GM12878 (cell line): Measurements from ENCODE around the gene XRCC6. TPM values are rescaled to one million over a fixed set of nuclear protein-coding genes. Genes with fewer than 3 reads are reported as not detected.

Source experiments
- ATAC-seq: fragments of 200-7000 bp; cut with Tn5 transposase; 3 replicates; pipeline ENCODE4 v1.9.1; 2020; ENCODE audit warnings: mild to moderate bottlenecking, moderate library complexity
- BruUV-seq: library from RNA; stranded (reverse); fragments of 400-500 nt; replicated peaks from 2 replicates; lab custom pipeline; 2021; lab: Mats Ljungman, UMichigan
- CTCF ChIA-PET: fragments of 300-600 bp; sonication (Branson Sonifier 250); formaldehyde crosslinking; extraction: SDS; loops from one replicate; lab custom pipeline; 2021; ENCODE audit warnings: inconsistent platforms; lab: Yijun Ruan, JAX
- POLR2A ChIA-PET: fragments of 350-600 bp; formaldehyde crosslinking; extraction: SDS; loops from one replicate; lab custom pipeline; 2021; ENCODE audit warnings: inconsistent platforms; lab: Charles Lee
- RAD21 ChIA-PET: fragments of 300-600 bp; sonication (Branson Sonifier 250); formaldehyde crosslinking; loops from one replicate; lab custom pipeline; 2023; ENCODE audit warnings: antibody characterized with exemption; ENCODE audit not compliant: unreplicated experiment; lab: Charles Lee
- SMC1A ChIA-PET: fragments of 300-600 bp; sonication (Branson Sonifier 250); formaldehyde crosslinking; loops from one replicate; lab custom pipeline; 2023; ENCODE audit not compliant: unreplicated experiment, uncharacterized antibody; lab: Charles Lee
- DNase-seq: peaks from one replicate; pipeline ENCODE4 v3.0.0-alpha.2; 2011; ENCODE audit warnings: low read depth, low spot score
- FAIRE-seq: peaks from 3 replicates; lab custom pipeline; 2011; peaks lifted over from hg19 to GRCh38; lab: Jason Lieb, UNC
- H2AFZ ChIP-seq: 2 replicates; pipeline ENCODE4 v1.6.0; 2011; ENCODE audit warnings: low read depth, low read length, control low read depth; ENCODE audit not compliant: control insufficient read depth
- H3K27ac ChIP-seq: 2 replicates; pipeline ENCODE4 v1.5.1; 2011; ENCODE audit warnings: control low read depth; ENCODE audit not compliant: control insufficient read depth, insufficient read depth
- H3K27me3 ChIP-seq, 2 experiments: replicated peaks in 1 of 2; 2 replicates each; pipeline versions ENCODE4 v1.6.0 to v1.6.1; 2011; ENCODE audit warnings: low read length in 1 of 2; ENCODE audit not compliant: control insufficient read depth in 2 of 2, insufficient read depth in 2 of 2
- H3K36me3 ChIP-seq, 2 experiments: 2 replicates each; pipeline ENCODE4 v1.5.1; 2011; ENCODE audit warnings: low read length in 1 of 2; ENCODE audit not compliant: control insufficient read depth in 2 of 2, insufficient read depth in 2 of 2
- H3K4me1 ChIP-seq: 2 replicates; pipeline ENCODE4 v1.6.1; 2011; ENCODE audit warnings: mild to moderate bottlenecking, low read length, moderate library complexity, mixed read lengths; ENCODE audit not compliant: control insufficient read depth, insufficient read depth
- H3K4me2 ChIP-seq: 2 replicates; pipeline ENCODE4 v1.6.0; 2011; ENCODE audit warnings: control low read depth; ENCODE audit not compliant: control insufficient read depth, insufficient read depth
- H3K4me3 ChIP-seq: fragments of 200-600 bp; sonication (generic); 2 replicates; pipeline ENCODE4 v1.5.1; 2016
- H3K79me2 ChIP-seq: 2 replicates; pipeline ENCODE4 v1.6.0; 2011; ENCODE audit warnings: low read length; ENCODE audit not compliant: control insufficient read depth, insufficient read depth
- H3K9ac ChIP-seq: 2 replicates; pipeline ENCODE4 v1.8.0; 2011; ENCODE audit warnings: low read length, control low read depth, mixed read lengths; ENCODE audit not compliant: control insufficient read depth, insufficient read depth
- H3K9me3 ChIP-seq: replicated peaks from 3 replicates; pipeline ENCODE4 v1.5.1; 2011; ENCODE audit warnings: mild to moderate bottlenecking, low read length; ENCODE audit not compliant: control insufficient read depth, insufficient read depth
- H4K20me1 ChIP-seq: 2 replicates; pipeline ENCODE4 v1.6.0; 2011; ENCODE audit not compliant: control insufficient read depth, insufficient read depth
- BACH1 ChIP-seq: fragments of 450-650 bp; IDR thresholded peaks from 2 replicates; pipeline ENCODE4 v1.6.1; 2017; ENCODE audit warnings: mild to moderate bottlenecking, borderline replicate concordance
- CHD1 ChIP-seq: IDR thresholded peaks from 2 replicates; pipeline ENCODE4 v1.6.1; 2012; ENCODE audit warnings: low read depth, low read length, improper control_type of control experiment
- CTCF ChIP-seq, 3 experiments: IDR thresholded peaks in 2 of 3; conservative IDR thresholded peaks in 1 of 3; 2 replicates each; pipeline ENCODE4 v1.5.1; 2011; ENCODE audit warnings: low read depth in 3 of 3, low read length in 3 of 3, mild to moderate bottlenecking in 3 of 3, control low read depth in 2 of 3, moderate library complexity in 2 of 3, inconsistent platforms in 1 of 3, mixed read lengths in 1 of 3; ENCODE audit not compliant: control insufficient read depth in 2 of 3, insufficient read depth in 1 of 3; ENCODE audit errors: extremely low read depth in 1 of 3
- EED ChIP-seq: sonication (generic); IDR thresholded peaks from 2 replicates; pipeline ENCODE4 v1.6.1; 2016; ENCODE audit warnings: antibody characterized with exemption, low read depth
- FOS ChIP-seq: IDR thresholded peaks from 3 replicates; pipeline ENCODE4 v1.6.1; 2011; ENCODE audit warnings: borderline replicate concordance; ENCODE audit not compliant: insufficient read length; ENCODE audit errors: extremely low read depth
- IKZF1 ChIP-seq: fragments of 450-650 bp; conservative IDR thresholded peaks from 2 replicates; pipeline ENCODE4 v1.6.1; 2017; ENCODE audit warnings: antibody characterized with exemption, mild to moderate bottlenecking
- KDM1A ChIP-seq: fragments of 200-600 bp; sonication (generic); IDR thresholded peaks from 2 replicates; pipeline ENCODE4 v1.6.1; 2016; ENCODE audit warnings: borderline replicate concordance
- NBN ChIP-seq: fragments of 450-650 bp; IDR thresholded peaks from 2 replicates; pipeline ENCODE4 v1.6.1; 2016
- REST ChIP-seq: IDR thresholded peaks from 2 replicates; pipeline ENCODE4 v1.6.1; 2012; ENCODE audit warnings: mild to moderate bottlenecking, low read depth, low read length
- SMAD5 ChIP-seq: IDR thresholded peaks from 2 replicates; pipeline ENCODE4 v1.6.1; 2016; ENCODE audit warnings: antibody characterized with exemption, low read depth
- STAT3 ChIP-seq: IDR thresholded peaks from 2 replicates; pipeline ENCODE4 v1.6.1; 2011; ENCODE audit warnings: low read depth, low read length, improper control_type of control experiment
- TAF1 ChIP-seq: IDR thresholded peaks from 2 replicates; pipeline ENCODE4 v1.6.1; 2011; ENCODE audit warnings: mild to moderate bottlenecking, low read depth, low read length, borderline replicate concordance
- ZBTB11 ChIP-seq: fragments of 450-650 bp; formaldehyde crosslinking; IDR thresholded peaks from 2 replicates; pipeline ENCODE4 v1.5.0; 2022; ENCODE audit warnings: mild to moderate bottlenecking, missing genetic modification characterization
- ZNF24 ChIP-seq: fragments of 450-650 bp; IDR thresholded peaks from 2 replicates; pipeline ENCODE4 v1.6.1; 2017; ENCODE audit warnings: antibody characterized with exemption, mild to moderate bottlenecking
- WGBS: methylation state at CpG from one replicate; pipeline ENCODE4 v1.1.6; 2016; ENCODE audit warnings: low lambda C conversion rate; ENCODE audit not compliant: insufficient replicate concordance, insufficient coverage; ENCODE audit errors: missing lambda C conversion rate; 5-methylcytosine and 5-hydroxymethylcytosine counted together
- in situ Hi-C: fragments of 300-500 bp; cut with MboI; formaldehyde crosslinking; loops from 9 replicates; pipeline ENCODE4 v1.14.3; 2018; ENCODE audit warnings: mixed read lengths
- intact Hi-C: fragments of 100-400 bp; cut with micrococcal nuclease; formaldehyde crosslinking; loops from one replicate; pipeline ENCODE4 v1.14.2; 2022; ENCODE audit not compliant: unreplicated experiment
- polyA plus RNA-seq, 11 experiments: library from polyadenylated mRNA; depleted of rRNA in 4 of 11; unstranded in 6 of 11; stranded (reverse) in 5 of 11; fragments of >200 nt; fragmentation: Nextera tagmentation in 4 of 11; fragmentation: Illumina TruSeq in 1 of 11; extraction: Ambion mirVana in 4 of 11; extraction: Trizol in 1 of 11; gene quantifications; 1 replicate in 1 of 11; 2 replicates in 10 of 11; pipeline versions ENCODE4 v1.2.1 to v1.2.3, GENCODE V29; 2011 to 2016; ENCODE audit warnings: inconsistent platforms in 2 of 11, missing spikeins in 2 of 11, low read depth in 1 of 11
- total RNA-seq, 4 experiments: library from RNA; depleted of rRNA in 3 of 4; stranded (reverse); fragments of >200 nt in 3 of 4; fragmentation: Illumina TruSeq in 1 of 4; extraction: Trizol in 1 of 4; gene quantifications; 2 replicates each; pipeline versions ENCODE4 v1.2.1 to v1.2.3, GENCODE V29; 2013 to 2021

XRCC6 gene
- total and polyA plus RNA-seq, 10 of the 15 experiments (the other 5 are each of a cell fraction or from before 2014, with no cell fraction given), result 186 to 718 (median 348) TPM

GRCh38 chr22:41619979-41620588 is 1.0 kb upstream of the XRCC6 start:
- ATAC-seq, result peak; percentile 54
- no TSS peak for BruUV-seq
- no peak for FAIRE-seq
- TF ChIP-seq CHD1 (0 out of 2 replicates have a peak, but pooled peaks have one; percentile 39), FOS (no peak), KDM1A (no peak), STAT3 (no peak), ZBTB11 (CRISPR knock-in tag) (no peak), TAF1 (no peak), SMAD5 (no peak), REST (no peak), ZNF24 (no peak), IKZF1 (peak; percentile 51; the same call in 1 of the 2 replicates), NBN (no peak), EED (0 out of 2 replicates have a peak, but pooled peaks have one; percentile 17), CTCF (IDR thresholded peaks at IDR 0.05 in 2 of 3, conservative IDR thresholded peaks at IDR 0.05 in 1 of 3; ENCODE audit: control insufficient read depth in 2 of 3, extremely low read depth in 1 of 3, insufficient read depth in 1 of 3, low read depth in 3 of 3, low read length in 3 of 3) (peak in 1 of 3 experiments; percentile 13; a peak in 1 of 6 replicates), BACH1 (no peak)

More at GRCh38 chr22:41619979-41620588, 1.0 kb upstream of the XRCC6 start:
- in situ Hi-C loops, result no loop called here
- Histone ChIP-seq H3K4me3 (peak overlapping the region; percentile 95), H3K79me2 (peaks cover 59% of the 10 kb centered on the region), H3K27me3 (no peaks in the 10 kb centered on the region), H3K27ac (peak overlapping the region; percentile 88), H3K4me1 (peaks cover 5% of the 10 kb centered on the region), H4K20me1 (peaks cover 4% of the 10 kb centered on the region; the same call in 1 of the 2 replicates), H3K4me2 (peak overlapping the region; percentile 89), H3K9ac (peak overlapping the region; percentile 90), H3K9me3 (no peaks in the 10 kb centered on the region), H3K36me3 (peaks cover under 1 to 2% of the 10 kb centered on the region in 2 experiments; a peak in 3 of 4 replicates), H2AFZ (no peak overlapping the region; the same call in 1 of the 2 replicates)
- ChIA-PET CTCF (interaction anchor here (1.1 to 4.8 kb wide), 6 partner anchors 16 to 321 kb away, joined by 3 to 29 read pairs (median 10); partner anchors contain the start of genes PMM1 and POLR3H), RAD21 (interaction anchor here (0.9 to 1.9 kb wide), 9 partner anchors 16 to 305 kb away, joined by 3 to 24 read pairs (median 5); partner anchors contain the start of genes PMM1 and POLR3H), SMC1A (interaction anchor here (0.5 to 2.1 kb wide), 8 partner anchors 16 to 183 kb away, joined by 3 to 8 read pairs (median 3); partner anchors contain the start of gene POLR3H), POLR2A (interaction anchor here (0.6 to 4.7 kb wide), 12 partner anchors 16 to 995 kb away, joined by 3 to 74 read pairs (median 5); partner anchors contain the start of genes PMM1, POLR3H, TEF and TOB2)
- DNase-seq, result no peak
- intact Hi-C loops, result loop anchor here (1.0 to 2.0 kb wide), 2 partner anchors 30 to 43 kb away; no protein-coding TSS in a partner anchor
- WGBS, result 1% methylated on average over 24 of the region's 24 CpGs
